ENCODE measurements around the gene PER3.

PER3 gene

GRCh38 chr1:7783826-7784491, at the start of gene PER3:
Gene PER3 (plus strand): TSS chr1:7784291. CDS start chr1:7784878, 587 bp downstream.
- DNase-seq = peak; percentile 78 to 94 (median 92)

- no peak for DNase-seq
Measured at GRCh38 chr1:7738044-7738443, 46.0 kb upstream of the PER3 start.

- no peak for DNase-seq
Measured at GRCh38 chr1:7743346-7743745, 40.7 kb upstream of the PER3 start.

GRCh38 chr1:7744882-7745281, 39.2 kb upstream of the PER3 start:
- no peak for DNase-seq

- DNase-seq = no peak
Measured at GRCh38 chr1:7745783-7746182, 38.3 kb upstream of the PER3 start.

GRCh38 chr1:7747605-7748004, 36.5 kb upstream of the PER3 start:
- DNase-seq = no peak

- DNase-seq = no peak
Measured at GRCh38 chr1:7749126-7749525, 35.0 kb upstream of the PER3 start.

- DNase-seq = no peak
Measured at GRCh38 chr1:7751174-7751573, 32.9 kb upstream of the PER3 start.

- peak in 1 of 4 experiments; percentile 11 for DNase-seq
Measured at GRCh38 chr1:7752512-7753417, 31.3 kb upstream of the PER3 start.

GRCh38 chr1:7753641-7754040, 30.4 kb upstream of the PER3 start:
- DNase-seq = no peak

- DNase-seq = no peak
Measured at GRCh38 chr1:7754234-7754633, 29.9 kb upstream of the PER3 start.

- DNase-seq = no peak
Measured at GRCh38 chr1:7755448-7755847, 28.6 kb upstream of the PER3 start.

- DNase-seq = no peak
Measured at GRCh38 chr1:7760245-7760644, 23.8 kb upstream of the PER3 start.

- DNase-seq = no peak
Measured at GRCh38 chr1:7761103-7761502, 23.0 kb upstream of the PER3 start.

- DNase-seq = no peak
Measured at GRCh38 chr1:7767176-7767575, 16.9 kb upstream of the PER3 start.

- DNase-seq = no peak
Measured at GRCh38 chr1:7768583-7768982, 15.5 kb upstream of the PER3 start.

GRCh38 chr1:7769673-7770412, 14.2 kb upstream of the PER3 start:
- no peak for DNase-seq

GRCh38 chr1:7770669-7770996, 13.5 kb upstream of the PER3 start:
- no peak for DNase-seq

- DNase-seq = peak; percentile 76 to 87 (median 83)
Measured at GRCh38 chr1:7770997-7771822, 12.9 kb upstream of the PER3 start, which contains the start of gene VAMP3. Gene VAMP3 (plus strand): TSS chr1:7771296. CDS start chr1:7771384, 88 bp downstream.

GRCh38 chr1:7771823-7772299, 12.2 kb upstream of the PER3 start:
- no peak for DNase-seq

GRCh38 chr1:7777591-7777990, 6.5 kb upstream of the PER3 start:
- DNase-seq = no peak

GRCh38 chr1:7778133-7778628, 5.9 kb upstream of the PER3 start:
- no peak for DNase-seq

All from activated naive CD4-positive, alpha-beta T cell (primary cell).